ENCODE data around the gene TGFB2.

DNA sequence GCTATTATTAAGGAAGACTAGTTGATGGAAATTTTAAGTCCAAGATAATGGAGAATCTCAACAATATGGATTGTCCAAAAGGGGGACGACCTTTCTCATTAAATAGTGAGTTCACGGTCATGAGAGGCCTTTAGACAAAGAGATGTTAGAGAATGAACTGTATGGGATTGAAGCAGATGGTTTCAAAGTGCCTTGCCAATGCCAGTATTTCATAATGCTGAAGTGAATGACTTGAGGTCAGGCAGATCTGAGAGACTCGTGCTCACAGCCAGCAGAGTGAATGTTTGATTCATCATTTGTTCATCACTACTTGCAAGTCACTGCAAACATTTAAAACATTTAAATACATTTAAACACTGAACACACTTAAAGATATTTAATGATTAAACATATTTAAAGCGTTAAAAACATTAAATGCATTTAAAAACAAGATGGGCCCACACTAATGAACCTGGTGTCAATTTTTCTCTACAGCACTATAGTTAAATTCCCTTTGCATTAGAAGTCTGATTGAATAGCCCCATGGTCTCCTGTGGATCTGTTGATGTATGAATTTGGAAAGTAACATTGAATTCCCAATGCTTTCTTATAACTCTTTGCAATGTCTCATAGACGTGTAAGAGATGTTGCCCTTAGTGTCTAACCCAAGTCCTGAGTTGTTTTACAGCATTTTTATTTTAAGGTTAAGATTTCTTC is 80.7 kb downstream of the TGFB2 start:
- TF ChIP-seq, protein P1, sequence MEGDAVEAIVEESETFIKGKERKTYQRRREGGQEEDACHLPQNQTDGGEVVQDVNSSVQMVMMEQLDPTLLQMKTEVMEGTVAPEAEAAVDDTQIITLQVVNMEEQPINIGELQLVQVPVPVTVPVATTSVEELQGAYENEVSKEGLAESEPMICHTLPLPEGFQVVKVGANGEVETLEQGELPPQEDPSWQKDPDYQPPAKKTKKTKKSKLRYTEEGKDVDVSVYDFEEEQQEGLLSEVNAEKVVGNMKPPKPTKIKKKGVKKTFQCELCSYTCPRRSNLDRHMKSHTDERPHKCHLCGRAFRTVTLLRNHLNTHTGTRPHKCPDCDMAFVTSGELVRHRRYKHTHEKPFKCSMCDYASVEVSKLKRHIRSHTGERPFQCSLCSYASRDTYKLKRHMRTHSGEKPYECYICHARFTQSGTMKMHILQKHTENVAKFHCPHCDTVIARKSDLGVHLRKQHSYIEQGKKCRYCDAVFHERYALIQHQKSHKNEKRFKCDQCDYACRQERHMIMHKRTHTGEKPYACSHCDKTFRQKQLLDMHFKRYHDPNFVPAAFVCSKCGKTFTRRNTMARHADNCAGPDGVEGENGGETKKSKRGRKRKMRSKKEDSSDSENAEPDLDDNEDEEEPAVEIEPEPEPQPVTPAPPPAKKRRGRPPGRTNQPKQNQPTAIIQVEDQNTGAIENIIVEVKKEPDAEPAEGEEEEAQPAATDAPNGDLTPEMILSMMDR (IDR thresholded peaks at IDR 0.05; ENCODE audit: poor library complexity), result no peak
- TF ChIP-seq EZH2phosphoT487 (IDR thresholded peaks at IDR 0.05; ENCODE audit: low read depth, severe bottlenecking, unreplicated experiment) (no peak), EZH2 (IDR thresholded peaks at IDR 0.05; ENCODE audit: borderline replicate concordance) (no peak)
